B cell (primary cell): ENCODE data around the gene TRUB1. TPM values are rescaled to one million over a fixed set of nuclear protein-coding genes. Genes with fewer than 3 reads are reported as not detected.
A peak's percentile ranks its signal among the peaks of the same experiment; 100 is the strongest.

Experiments
- ATAC-seq: fragments of 200-7000 bp; cut with Tn5 transposase; one replicate; pipeline ENCODE4 v1.10.0; 2021; ENCODE audit warnings: low read depth, mild to moderate bottlenecking, moderate number of reproducible peaks, moderate library complexity
- CTCF ChIA-PET: fragments of 350-600 bp; sonication (Branson Sonifier 250); formaldehyde crosslinking; loops from one replicate; lab custom pipeline; 2021; ENCODE audit warnings: antibody characterized with exemption, inconsistent platforms; lab: Charles Lee
- POLR2A ChIA-PET: fragments of 350-600 bp; sonication (Branson Sonifier 250); formaldehyde crosslinking; loops from one replicate; lab custom pipeline; 2021; ENCODE audit warnings: antibody characterized with exemption; lab: Charles Lee
- DNase-seq: peaks from one replicate; pipeline ENCODE4 v3.0.0; 2013
- H2AFZ ChIP-seq: 2 replicates; pipeline ENCODE4 v1.6.1; 2012; ENCODE audit warnings: mild to moderate bottlenecking, low read depth, low read length; ENCODE audit not compliant: insufficient read depth, poor library complexity, severe bottlenecking
- H3K27ac ChIP-seq, 2 donors: 1 replicate in 1 of 2; 2 replicates in 1 of 2; pipeline ENCODE4 v1.5.1; 2012 to 2013; ENCODE audit warnings: low read length in 2 of 2, mild to moderate bottlenecking in 2 of 2, moderate library complexity in 1 of 2
- H3K27me3 ChIP-seq, 4 experiments: fragments of 200-600 bp in 1 of 4; sonication (generic) in 1 of 4; replicated peaks in 1 of 4; 1 replicate in 2 of 4; 2 replicates in 2 of 4; pipeline versions ENCODE4 v1.6.1 to v1.7.0; 2013 to 2016; ENCODE audit warnings: low read length in 3 of 4, mild to moderate bottlenecking in 2 of 4, mixed read lengths in 1 of 4, moderate library complexity in 1 of 4; ENCODE audit not compliant: insufficient read depth in 4 of 4, control insufficient read depth in 3 of 4; ENCODE audit errors: control extremely low read depth in 1 of 4
- H3K36me3 ChIP-seq, 2 experiments: replicated peaks in 1 of 2; 1 replicate in 1 of 2; 2 replicates in 1 of 2; pipeline versions ENCODE4 v1.6.1 to v1.7.1; 2013; ENCODE audit warnings: low read length in 1 of 2; ENCODE audit not compliant: insufficient read depth in 2 of 2, control insufficient read depth in 1 of 2; ENCODE audit errors: control extremely low read depth in 1 of 2, extremely low read depth in 1 of 2
- H3K4me1 ChIP-seq, 2 donors: fragments of 200-600 bp in 1 of 2; sonication (generic) in 1 of 2; 1 replicate in 1 of 2; 2 replicates in 1 of 2; pipeline versions ENCODE4 v1.5.1 to v1.6.1; 2013 to 2017; ENCODE audit warnings: low read length in 2 of 2; ENCODE audit not compliant: control insufficient read depth in 2 of 2, insufficient read depth in 2 of 2
- H3K4me2 ChIP-seq: replicated peaks from 2 replicates; pipeline ENCODE3; 2012; ENCODE audit warnings: mild to moderate bottlenecking, low read depth, low read length; ENCODE audit not compliant: poor library complexity, severe bottlenecking
- H3K4me3 ChIP-seq, 5 experiments: fragments of 200-600 bp in 1 of 5; sonication (generic) in 1 of 5; 1 replicate in 3 of 5; 2 replicates in 2 of 5; pipeline versions ENCODE4 v1.5.1 to v1.7.0; 2011 to 2016; ENCODE audit warnings: low read length in 4 of 5, mild to moderate bottlenecking in 4 of 5, low read depth in 2 of 5, control low read depth in 1 of 5, moderate library complexity in 1 of 5; ENCODE audit not compliant: insufficient read depth in 1 of 5; ENCODE audit errors: control extremely low read depth in 1 of 5, extremely low read depth in 1 of 5
- H3K79me2 ChIP-seq: fragments of 200-600 bp; sonication (generic); one replicate; pipeline ENCODE4 v1.6.0; 2016; ENCODE audit warnings: low read length; ENCODE audit not compliant: control insufficient read depth, insufficient read depth
- H3K9ac ChIP-seq: fragments of 200-600 bp; sonication (generic); 2 replicates; pipeline ENCODE4 v1.6.1; 2017; ENCODE audit warnings: mild to moderate bottlenecking, low read length, moderate library complexity
- H3K9me3 ChIP-seq, 3 donors: one replicate each; pipeline versions ENCODE4 v1.6.1 to v1.7.1; 2013; ENCODE audit warnings: low read length in 2 of 3; ENCODE audit not compliant: control insufficient read depth in 2 of 3, insufficient read depth in 1 of 3; ENCODE audit errors: control extremely low read depth in 1 of 3
- H4K20me1 ChIP-seq: 2 replicates; pipeline ENCODE4 v1.6.0; 2012; ENCODE audit warnings: mild to moderate bottlenecking, low read length; ENCODE audit not compliant: insufficient read depth, control insufficient read depth, poor library complexity, severe bottlenecking
- H3K27ac Mint-ChIP-seq: one replicate; pipeline ENCODE4 v1.8.0; 2021; ENCODE audit warnings: mixed read lengths
- H3K27me3 Mint-ChIP-seq: one replicate; pipeline ENCODE4 v1.8.0; 2021; ENCODE audit warnings: mixed read lengths
- H3K4me1 Mint-ChIP-seq: one replicate; pipeline ENCODE4 v1.8.0; 2021; ENCODE audit warnings: mixed read lengths
- H3K4me3 Mint-ChIP-seq: one replicate; pipeline ENCODE4 v1.8.0; 2021; ENCODE audit warnings: mixed read lengths
- H3K9me3 Mint-ChIP-seq: one replicate; pipeline ENCODE4 v1.8.0; 2022; ENCODE audit warnings: mixed read lengths; ENCODE audit not compliant: insufficient read depth
- EZH2 ChIP-seq: IDR thresholded peaks from 2 replicates; pipeline ENCODE4 v1.6.1; 2012; ENCODE audit warnings: borderline replicate concordance, low read depth, mild to moderate bottlenecking, moderate library complexity, low read length; ENCODE audit not compliant: insufficient read depth, poor library complexity, severe bottlenecking
- WGBS: methylation state at CpG from one replicate; pipeline ENCODE4 v1.1.5; 2013; ENCODE audit warnings: missing lambda C conversion rate; ENCODE audit not compliant: insufficient coverage; 5-methylcytosine and 5-hydroxymethylcytosine counted together
- intact Hi-C: fragments of 100-400 bp; cut with micrococcal nuclease; formaldehyde crosslinking; loops from one replicate; pipeline ENCODE4 v1.10.0; 2022
- polyA plus RNA-seq: library from polyadenylated mRNA; depleted of rRNA; stranded (reverse); fragments of >200 nt; gene quantifications from 2 replicates; pipeline ENCODE4 v1.2.3, GENCODE V29; 2012
- total RNA-seq, 2 donors: library from RNA; stranded (reverse); fragments of 120-200 nt in 1 of 2; gene quantifications; 1 replicate in 1 of 2; 2 replicates in 1 of 2; pipeline versions ENCODE4 v1.2.3 to v1.2.4, GENCODE V29; 2013 to 2022
- TF ChIP-seq, protein P1 (sequence below): fragments of 200-600 bp; IDR thresholded peaks from one replicate; pipeline ENCODE4 v1.8.0; 2022; ENCODE audit warnings: antibody characterized with exemption, mild to moderate bottlenecking

Gene TRUB1
- total and polyA plus RNA-seq, 2 donors (not counting 1 experiment from before 2014, with no cell fraction given) = 6.5 to 15.7 TPM

DNA sequence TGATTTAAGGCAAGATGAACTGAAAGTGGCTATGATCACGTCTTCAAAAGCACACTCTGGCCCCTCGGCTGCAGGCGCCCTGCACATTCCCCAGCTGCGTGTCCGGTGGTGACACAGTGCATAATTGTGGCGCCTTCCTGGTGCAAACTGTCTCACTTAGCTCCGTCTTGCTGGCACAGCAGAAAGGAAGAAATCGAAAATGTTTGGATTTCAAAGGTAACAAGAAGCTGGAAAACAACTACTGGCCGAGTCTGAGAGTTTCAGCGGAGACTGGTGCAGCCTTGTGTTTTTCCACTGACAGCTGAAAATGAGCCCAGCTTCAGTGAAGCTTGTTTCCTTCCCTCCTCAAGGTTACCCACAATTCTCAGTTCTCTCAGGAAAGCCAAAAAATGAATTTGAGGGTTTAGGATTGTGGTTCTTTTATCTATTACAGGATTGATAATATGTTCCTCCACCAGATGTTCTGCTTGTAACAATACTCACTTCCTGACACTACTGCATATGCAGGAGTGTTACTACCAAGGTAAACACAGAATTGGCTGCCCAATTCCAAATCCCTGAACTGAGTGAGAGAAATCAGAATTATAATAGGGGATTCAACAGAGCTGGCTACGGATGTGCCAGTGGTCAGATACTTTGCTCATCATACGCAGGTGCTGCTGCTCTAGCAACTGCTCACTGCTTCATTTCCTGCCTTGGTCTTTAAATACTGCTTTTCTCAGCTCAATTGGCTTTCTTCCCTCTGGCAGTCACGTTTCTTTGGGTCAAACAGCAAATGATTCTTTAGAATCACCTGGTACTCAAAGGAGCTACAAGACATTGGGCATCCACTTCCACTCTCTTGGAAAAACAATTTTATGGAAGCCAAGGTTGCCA is 63.7 kb downstream of the TRUB1 start:
- ChIA-PET CTCF (no interaction called here), POLR2A (no interaction called here)
- Histone ChIP-seq H3K27me3 (no peaks in the 10 kb centered on the region), H3K9me3 (no peaks in the 10 kb centered on the region), H3K4me1 (peaks cover 15 to 19% of the 10 kb centered on the region in 2 donors), H3K27ac (peak overlapping the region; percentile 42 to 62), H4K20me1 (no peaks in the 10 kb centered on the region), H3K4me3 (peak overlapping the region in 4 of 5 experiments; percentile 12 to 37 (median 31)), H3K36me3 (no peaks in the 10 kb centered on the region), H2AFZ (peak overlapping the region; percentile 69), H3K79me2 (no peaks in the 10 kb centered on the region), H3K4me2 (peak overlapping the region; percentile 63), H3K9ac (peak overlapping the region; percentile 33)
- Mint-ChIP-seq H3K27ac (peak overlapping the region; percentile 79), H3K27me3 (no peaks in the 10 kb centered on the region), H3K4me3 (peak overlapping the region; percentile 87), H3K4me1 (peaks cover 26% of the 10 kb centered on the region), H3K9me3 (no peaks in the 10 kb centered on the region)
- peak; percentile 8 for DNase-seq
- intact Hi-C loops = no loop called here
- no peak for TF ChIP-seq EZH2
- TF ChIP-seq, protein P1, sequence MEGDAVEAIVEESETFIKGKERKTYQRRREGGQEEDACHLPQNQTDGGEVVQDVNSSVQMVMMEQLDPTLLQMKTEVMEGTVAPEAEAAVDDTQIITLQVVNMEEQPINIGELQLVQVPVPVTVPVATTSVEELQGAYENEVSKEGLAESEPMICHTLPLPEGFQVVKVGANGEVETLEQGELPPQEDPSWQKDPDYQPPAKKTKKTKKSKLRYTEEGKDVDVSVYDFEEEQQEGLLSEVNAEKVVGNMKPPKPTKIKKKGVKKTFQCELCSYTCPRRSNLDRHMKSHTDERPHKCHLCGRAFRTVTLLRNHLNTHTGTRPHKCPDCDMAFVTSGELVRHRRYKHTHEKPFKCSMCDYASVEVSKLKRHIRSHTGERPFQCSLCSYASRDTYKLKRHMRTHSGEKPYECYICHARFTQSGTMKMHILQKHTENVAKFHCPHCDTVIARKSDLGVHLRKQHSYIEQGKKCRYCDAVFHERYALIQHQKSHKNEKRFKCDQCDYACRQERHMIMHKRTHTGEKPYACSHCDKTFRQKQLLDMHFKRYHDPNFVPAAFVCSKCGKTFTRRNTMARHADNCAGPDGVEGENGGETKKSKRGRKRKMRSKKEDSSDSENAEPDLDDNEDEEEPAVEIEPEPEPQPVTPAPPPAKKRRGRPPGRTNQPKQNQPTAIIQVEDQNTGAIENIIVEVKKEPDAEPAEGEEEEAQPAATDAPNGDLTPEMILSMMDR = no peak
- no peak for ATAC-seq
- 50% methylated on average over 13 of the region's 13 CpGs for WGBS

DNA sequence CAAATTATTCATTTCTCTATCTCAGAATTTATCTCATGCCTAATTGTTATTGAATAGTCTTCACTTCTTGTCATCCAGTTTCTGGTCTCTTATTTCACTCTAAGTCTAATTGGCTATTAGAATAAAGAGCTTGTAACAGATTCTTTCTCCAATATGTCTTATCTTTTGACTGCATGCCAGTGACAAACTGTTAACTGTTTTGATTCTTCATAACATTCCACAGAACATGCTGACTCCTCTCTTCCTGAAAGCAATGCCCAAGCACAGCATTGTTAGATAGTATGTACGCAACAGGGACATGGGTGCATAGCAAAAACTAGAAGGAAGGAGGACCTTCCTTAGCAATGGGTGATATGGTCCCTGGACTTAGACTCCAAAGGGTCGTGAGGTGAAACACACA is 65.4 kb downstream of the TRUB1 start:
- ChIA-PET CTCF (no interaction called here), POLR2A (no interaction called here)
- H3K79me2 ChIP-seq = no peaks in the 10 kb centered on the region
- Mint-ChIP-seq H3K4me1 (peaks cover 26% of the 10 kb centered on the region), H3K27ac (no peak overlapping the region), H3K9me3 (no peaks in the 10 kb centered on the region), H3K27me3 (no peaks in the 10 kb centered on the region), H3K4me3 (no peak overlapping the region)
- H3K9ac ChIP-seq = no peak overlapping the region
- no peak overlapping the region for H3K4me2 ChIP-seq
- no peak overlapping the region for H3K27ac ChIP-seq
- DNase-seq (no peak), ATAC-seq (no peak)
- H3K27me3 ChIP-seq = no peaks in the 10 kb centered on the region
- H3K4me1 ChIP-seq = peaks cover 15 to 19% of the 10 kb centered on the region in 2 donors
- H2AFZ ChIP-seq = no peak overlapping the region
- H3K4me3 ChIP-seq = no peak overlapping the region
- TF ChIP-seq, protein P1 = no peak
- no peak for TF ChIP-seq EZH2
- 100% methylated on average over 2 of the region's 2 CpGs for WGBS
- H4K20me1 ChIP-seq = no peaks in the 10 kb centered on the region
- no peaks in the 10 kb centered on the region for H3K9me3 ChIP-seq
- intact Hi-C loops = no loop called here
- H3K36me3 ChIP-seq = no peaks in the 10 kb centered on the region
